ENCODE measurements around the gene SPTLC3. TPM values are rescaled to one million over a fixed set of nuclear protein-coding genes. Genes with fewer than 3 reads are reported as not detected.

Gene SPTLC3
- total RNA-seq, 2 experiments from 2014 or later = not detected

- Histone ChIP-seq H3K27ac (ENCODE audit: low read depth, low read length, poor library complexity, severe bottlenecking) (no peak overlapping the region), H3K4me3 (ENCODE audit: low read depth, low read length, poor library complexity, severe bottlenecking) (no peak overlapping the region), H2AFZ (ENCODE audit: low read length) (no peak overlapping the region), H3K9me2 (ENCODE audit: insufficient read depth, low read length) (no peaks in the 10 kb centered on the region), H3K4me2 (ENCODE audit: low read length) (no peak overlapping the region), H3K4me1 (ENCODE audit: insufficient read depth, low read length, poor library complexity, severe bottlenecking) (no peaks in the 10 kb centered on the region), H4K20me1 (ENCODE audit: insufficient read depth, low read length) (no peaks in the 10 kb centered on the region), H3K79me2 (ENCODE audit: insufficient read depth, low read depth, low read length) (no peaks in the 10 kb centered on the region), H3K36me3 (ENCODE audit: insufficient read depth, low read length) (no peaks in the 10 kb centered on the region), H3K9me3 (ENCODE audit: low read length) (0 out of 2 replicates have a peak, but pooled peaks cover 3% of the 10 kb centered on the region)
- intact Hi-C loops (cut with micrococcal nuclease; ENCODE audit: unreplicated experiment) = no loop called here
- TF ChIP-seq CTCF (conservative IDR thresholded peaks at IDR 0.05; ENCODE audit: low read length) = no peak
- no peak for TF ChIP-seq EZH2phosphoT487 (IDR thresholded peaks at IDR 0.05; ENCODE audit: borderline replicate concordance, low read depth, low read length)
- BruUV-seq (replicated peaks) = no TSS peak
- CTCF ChIA-PET (ENCODE audit: unreplicated experiment) = no interaction called here
- POLR2A ChIA-PET = no interaction called here
- DNase-seq (ENCODE audit: low spot score) = no peak
Measured at GRCh38 chr20:13062789-13063188, 54.0 kb downstream of the SPTLC3 start.

GRCh38 chr20:13068336-13068735, 59.6 kb downstream of the SPTLC3 start:
- Histone ChIP-seq H2AFZ (ENCODE audit: low read length) (no peak overlapping the region), H3K4me2 (ENCODE audit: low read length) (no peak overlapping the region)
- intact Hi-C loops (cut with micrococcal nuclease; ENCODE audit: unreplicated experiment) = no loop called here

GRCh38 chr20:13081877-13082276, 73.1 kb downstream of the SPTLC3 start:
- no peaks in the 10 kb centered on the region for H3K9me2 ChIP-seq (ENCODE audit: insufficient read depth, low read length)
- BruUV-seq (replicated peaks) = no TSS peak
- intact Hi-C loops (cut with micrococcal nuclease; ENCODE audit: unreplicated experiment) = no loop called here
- no peak overlapping the region for H3K4me2 ChIP-seq (ENCODE audit: low read length)
- H3K4me1 ChIP-seq (ENCODE audit: insufficient read depth, low read length, poor library complexity, severe bottlenecking) = no peaks in the 10 kb centered on the region
- no peak for TF ChIP-seq CTCF (conservative IDR thresholded peaks at IDR 0.05; ENCODE audit: low read length)
- TF ChIP-seq EZH2phosphoT487 (IDR thresholded peaks at IDR 0.05; ENCODE audit: borderline replicate concordance, low read depth, low read length) = no peak
- no peak overlapping the region for H2AFZ ChIP-seq (ENCODE audit: low read length)
- DNase-seq (ENCODE audit: low spot score) = no peak
- H4K20me1 ChIP-seq (ENCODE audit: insufficient read depth, low read length) = no peaks in the 10 kb centered on the region
- CTCF ChIA-PET (ENCODE audit: unreplicated experiment) = no interaction called here
- H3K79me2 ChIP-seq (ENCODE audit: insufficient read depth, low read depth, low read length) = no peaks in the 10 kb centered on the region
- H3K27ac ChIP-seq (ENCODE audit: low read depth, low read length, poor library complexity, severe bottlenecking) = no peak overlapping the region
- H3K36me3 ChIP-seq (ENCODE audit: insufficient read depth, low read length) = no peaks in the 10 kb centered on the region
- no peaks in the 10 kb centered on the region for H3K9me3 ChIP-seq (ENCODE audit: low read length)
- POLR2A ChIA-PET = no interaction called here
- no peak overlapping the region for H3K4me3 ChIP-seq (ENCODE audit: low read depth, low read length, poor library complexity, severe bottlenecking)

More at GRCh38 chr20:13068336-13068735, 59.6 kb downstream of the SPTLC3 start:
- ChIA-PET POLR2A (no interaction called here), CTCF (ENCODE audit: unreplicated experiment) (no interaction called here)
- Histone ChIP-seq H3K79me2 (ENCODE audit: insufficient read depth, low read depth, low read length) (no peaks in the 10 kb centered on the region), H3K4me3 (ENCODE audit: low read depth, low read length, poor library complexity, severe bottlenecking) (no peak overlapping the region), H3K27ac (ENCODE audit: low read depth, low read length, poor library complexity, severe bottlenecking) (no peak overlapping the region), H3K9me3 (ENCODE audit: low read length) (0 out of 2 replicates have a peak, but pooled peaks cover 3% of the 10 kb centered on the region), H3K36me3 (ENCODE audit: insufficient read depth, low read length) (no peaks in the 10 kb centered on the region), H3K4me1 (ENCODE audit: insufficient read depth, low read length, poor library complexity, severe bottlenecking) (no peaks in the 10 kb centered on the region), H4K20me1 (ENCODE audit: insufficient read depth, low read length) (no peaks in the 10 kb centered on the region), H3K9me2 (ENCODE audit: insufficient read depth, low read length) (no peaks in the 10 kb centered on the region)
- DNase-seq (ENCODE audit: low spot score) = no peak
- no TSS peak for BruUV-seq (replicated peaks)
- TF ChIP-seq CTCF (conservative IDR thresholded peaks at IDR 0.05; ENCODE audit: low read length) (no peak), EZH2phosphoT487 (IDR thresholded peaks at IDR 0.05; ENCODE audit: borderline replicate concordance, low read depth, low read length) (no peak)
